Kidney (tissue), 14 donors: Measurements from ENCODE around the gene SETD3. TPM values are rescaled to one million over a fixed set of nuclear protein-coding genes. Genes with fewer than 3 reads are reported as not detected.
A peak's percentile ranks its signal among the peaks of the same experiment; 100 is the strongest.

Experiments used
- DNase-seq, 5 donors: peaks; one replicate each; pipeline ENCODE4 v3.0.0-alpha.2; 2013 to 2020
- FAIRE-seq: peaks from 2 replicates; lab custom pipeline; 2012; peaks lifted over from hg19 to GRCh38; lab: Jason Lieb, UNC
- H3K27ac ChIP-seq, 2 donors: one replicate each; pipeline ENCODE4 v1.7.0; 2013; ENCODE audit warnings: low read depth in 2 of 2, low read length in 2 of 2, inconsistent platforms in 1 of 2
- H3K27me3 ChIP-seq: one replicate; pipeline ENCODE4 v1.7.1; 2013; ENCODE audit warnings: low read length, inconsistent platforms; ENCODE audit not compliant: control insufficient read depth, insufficient read depth
- H3K36me3 ChIP-seq, 3 donors: one replicate each; pipeline versions ENCODE4 v1.7.0 to v1.7.1; 2013; ENCODE audit warnings: low read length in 3 of 3, control low read depth in 1 of 3, inconsistent platforms in 1 of 3; ENCODE audit not compliant: insufficient read depth in 3 of 3, control insufficient read depth in 2 of 3
- H3K4me1 ChIP-seq, 3 donors: one replicate each; pipeline versions ENCODE4 v1.7.0 to v1.7.1; 2013; ENCODE audit warnings: low read length in 3 of 3, inconsistent platforms in 1 of 3, low read depth in 1 of 3; ENCODE audit not compliant: control insufficient read depth in 2 of 3, insufficient read depth in 2 of 3
- H3K4me3 ChIP-seq, 3 donors: one replicate each; pipeline versions ENCODE4 v1.7.0 to v1.8.1; 2013; ENCODE audit warnings: low read length in 3 of 3, control low read depth in 1 of 3, inconsistent platforms in 1 of 3
- H3K9ac ChIP-seq, 3 donors: one replicate each; pipeline versions ENCODE4 v1.7.0 to v1.7.1; 2013; ENCODE audit warnings: low read length in 3 of 3, control low read depth in 1 of 3, inconsistent platforms in 1 of 3
- H3K9me3 ChIP-seq, 3 donors: one replicate each; pipeline versions ENCODE4 v1.7.0 to v1.7.1; 2013; ENCODE audit warnings: low read length in 3 of 3, control low read depth in 1 of 3, inconsistent platforms in 1 of 3; ENCODE audit not compliant: control insufficient read depth in 2 of 3, insufficient read depth in 1 of 3
- CTCF ChIP-seq: IDR thresholded peaks from 3 replicates; pipeline ENCODE4 v1.5.1; 2012; ENCODE audit warnings: mild to moderate bottlenecking, moderate library complexity, borderline replicate concordance; ENCODE audit not compliant: insufficient read depth; ENCODE audit errors: extremely low read depth
- intact Hi-C: fragments of 100-400 bp; cut with DNase I; formaldehyde crosslinking; loops from one replicate; pipeline ENCODE4 v1.11.1; 2022
- polyA plus RNA-seq: library from polyadenylated mRNA; stranded (reverse); fragments of 350-450 nt; fragmentation: Illumina TruSeq; extraction: RNeasy Lipid Tissue Mini Kit (QIAGEN cat#74804); gene quantifications from one replicate; pipeline ENCODE4 v1.2.3, GENCODE V29; 2014; ENCODE audit warnings: low read depth, low replicate concordance; ENCODE audit not compliant: insufficient read depth
- total RNA-seq: library from RNA; stranded (reverse); fragmentation: NEBNext Ultra II Directional; extraction: Animal tissue kit (Norgen Biotek cat#: 25700); gene quantifications from one replicate; pipeline ENCODE4 v1.2.1, GENCODE V29; 2021
- donor health status: control.
- donor health status: control.
- donor health status: control.
- donor health status: control.
- donor health status: control.
- donor health status: DM: yes; HTN: yes; CAD: no.
- donor health status: Normal renal cell carcinoma (clear cell type).

SETD3 gene
- total and polyA plus RNA-seq, 2 donors from 2014 or later, result 74.0 to 85.6 TPM

GRCh38 chr14:99527427-99528076 lies 46.9 kb upstream of the SETD3 start:
- TF ChIP-seq CTCF, result no peak
- intact Hi-C loops, result no loop called here
- no peak overlapping the region for H3K27ac ChIP-seq
- H3K4me1 ChIP-seq, result peaks cover 0 to 10% (median 0%) of the 10 kb centered on the region in 3 donors
- H3K27me3 ChIP-seq, result no peaks in the 10 kb centered on the region
- H3K9ac ChIP-seq, result no peak overlapping the region
- FAIRE-seq (no peak), DNase-seq (peak in 1 of 5 donors; percentile 66)
- H3K36me3 ChIP-seq, result no peaks in the 10 kb centered on the region
- no peaks in the 10 kb centered on the region for H3K9me3 ChIP-seq
- no peak overlapping the region for H3K4me3 ChIP-seq

GRCh38 chr14:99527026-99527425 lies 46.4 kb upstream of the SETD3 start:
- H3K27me3 ChIP-seq, result no peaks in the 10 kb centered on the region
- no peak for FAIRE-seq
- H3K4me1 ChIP-seq, result peaks cover 0 to 10% (median 0%) of the 10 kb centered on the region in 3 donors
- no peaks in the 10 kb centered on the region for H3K36me3 ChIP-seq
- H3K27ac ChIP-seq, result no peak overlapping the region
- no peak overlapping the region for H3K4me3 ChIP-seq
- H3K9me3 ChIP-seq, result no peaks in the 10 kb centered on the region
- no peak overlapping the region for H3K9ac ChIP-seq
- no peak for DNase-seq
- no peak for TF ChIP-seq CTCF
- intact Hi-C loops, result no loop called here

GRCh38 chr14:99525699-99526080 lies 45.0 kb upstream of the SETD3 start:
- TF ChIP-seq CTCF, result no peak
- intact Hi-C loops, result no loop called here
- no peak overlapping the region for H3K27ac ChIP-seq

More at GRCh38 chr14:99525699-99526080, 45.0 kb upstream of the SETD3 start:
- Histone ChIP-seq H3K4me1 (peaks cover 0 to 10% (median 0%) of the 10 kb centered on the region in 3 donors), H3K9ac (no peak overlapping the region), H3K4me3 (no peak overlapping the region), H3K9me3 (no peaks in the 10 kb centered on the region), H3K36me3 (no peaks in the 10 kb centered on the region), H3K27me3 (no peaks in the 10 kb centered on the region)
- FAIRE-seq (no peak), DNase-seq (peak in 1 of 5 donors; percentile 54)
